Endothelial cell of umbilical vein (primary cell): ENCODE data around the gene PPIL1. TPM values are rescaled to one million over a fixed set of nuclear protein-coding genes. Genes with fewer than 3 reads are reported as not detected.

Source experiments
- BruUV-seq: library from RNA; stranded (reverse); fragments of 400-500 nt; replicated peaks from 2 replicates; lab custom pipeline; 2021; lab: Mats Ljungman, UMichigan
- CTCF ChIA-PET: fragments of 300-600, 350-600 bp; sonication (Branson Sonifier 250); formaldehyde crosslinking; loops from one replicate; lab custom pipeline; 2021; ENCODE audit warnings: antibody characterized with exemption, inconsistent platforms; lab: Charles Lee
- POLR2A ChIA-PET: fragments of 300-600, 350-600 bp; sonication (Branson Sonifier 250); formaldehyde crosslinking; loops from one replicate; lab custom pipeline; 2021; ENCODE audit warnings: antibody characterized with exemption, inconsistent platforms; lab: Charles Lee
- DNase-seq: peaks from one replicate; pipeline ENCODE4 v3.0.0-alpha.2; 2011; ENCODE audit warnings: low read depth, low spot score
- FAIRE-seq: peaks from 2 replicates; lab custom pipeline; 2011; peaks lifted over from hg19 to GRCh38; lab: Jason Lieb, UNC
- H2AFZ ChIP-seq: 2 replicates; pipeline ENCODE4 v1.6.0; 2012; ENCODE audit warnings: low read depth, low read length, control low read depth, inconsistent platforms
- H3K27ac ChIP-seq: 2 replicates; pipeline ENCODE4 v1.5.1; 2011; ENCODE audit warnings: low read depth, mild to moderate bottlenecking, control low read depth, low read length, moderate library complexity; ENCODE audit not compliant: insufficient read depth
- H3K27me3 ChIP-seq, 2 experiments: 2 replicates each; pipeline versions ENCODE4 v1.6.0 to v1.6.1; 2011; ENCODE audit warnings: low read length in 2 of 2, mixed read lengths in 1 of 2; ENCODE audit not compliant: control insufficient read depth in 2 of 2, insufficient read depth in 2 of 2
- H3K36me3 ChIP-seq, 2 experiments: 2 replicates in 1 of 2; 3 replicates in 1 of 2; pipeline ENCODE4 v1.5.1; 2011; ENCODE audit warnings: low read length in 2 of 2, mild to moderate bottlenecking in 1 of 2, moderate library complexity in 1 of 2; ENCODE audit not compliant: control insufficient read depth in 2 of 2, insufficient read depth in 2 of 2; ENCODE audit errors: extremely low read depth in 1 of 2
- H3K4me1 ChIP-seq: 3 replicates; pipeline ENCODE4 v1.5.1; 2011; ENCODE audit warnings: mild to moderate bottlenecking, low read length; ENCODE audit not compliant: control insufficient read depth, insufficient read depth; ENCODE audit errors: extremely low read depth
- H3K4me2 ChIP-seq: 2 replicates; pipeline ENCODE4 v1.6.1; 2011; ENCODE audit warnings: low read length, control low read depth, mixed read lengths; ENCODE audit not compliant: insufficient read depth
- H3K4me3 ChIP-seq, 3 experiments: fragments of 200-600 bp in 1 of 3; sonication (generic), shearing (Covaris generic) in 1 of 3; replicated peaks in 1 of 3; 2 replicates each; pipeline ENCODE4 v1.5.1; 2011 to 2016; ENCODE audit warnings: control low read depth in 3 of 3, low read length in 3 of 3, mild to moderate bottlenecking in 2 of 3, inconsistent platforms in 1 of 3, low read depth in 1 of 3, moderate library complexity in 1 of 3; ENCODE audit not compliant: insufficient read depth in 1 of 3
- H3K79me2 ChIP-seq: 2 replicates; pipeline ENCODE4 v1.6.0; 2012; ENCODE audit warnings: low read length, inconsistent platforms; ENCODE audit not compliant: control insufficient read depth, insufficient read depth
- H3K9ac ChIP-seq: replicated peaks from 2 replicates; pipeline ENCODE3; 2011; ENCODE audit warnings: low read length, control low read depth; ENCODE audit not compliant: insufficient read depth; ENCODE audit errors: extremely low read depth
- H3K9me1 ChIP-seq: replicated peaks from 3 replicates; pipeline ENCODE4 v1.6.0; 2011; ENCODE audit warnings: mild to moderate bottlenecking, low read length; ENCODE audit not compliant: control insufficient read depth, insufficient read depth; ENCODE audit errors: extremely low read depth
- H3K9me3 ChIP-seq: replicated peaks from 2 replicates; pipeline ENCODE4 v1.5.1; 2012; ENCODE audit warnings: low read length, inconsistent platforms; ENCODE audit not compliant: control insufficient read depth, insufficient read depth
- H4K20me1 ChIP-seq: replicated peaks from 2 replicates; pipeline ENCODE3; 2011; ENCODE audit warnings: mild to moderate bottlenecking, low read length; ENCODE audit not compliant: control insufficient read depth, insufficient read depth; ENCODE audit errors: extremely low read depth
- CTCF ChIP-seq, 2 donors: IDR thresholded peaks; 1 replicate in 1 of 2; 2 replicates in 1 of 2; pipeline ENCODE4 v1.5.1; 2011; ENCODE audit warnings: low read length in 2 of 2, mild to moderate bottlenecking in 2 of 2, moderate library complexity in 2 of 2, control low read depth in 1 of 2, inconsistent platforms in 1 of 2, low read depth in 1 of 2; ENCODE audit not compliant: insufficient read depth in 1 of 2; ENCODE audit errors: extremely low read depth in 1 of 2
- EZH2 ChIP-seq: IDR thresholded peaks from 2 replicates; pipeline ENCODE4 v1.6.1; 2012; ENCODE audit warnings: borderline replicate concordance, low read depth, mild to moderate bottlenecking, moderate library complexity, low read length, inconsistent platforms; ENCODE audit not compliant: severe bottlenecking
- GATA2 ChIP-seq: IDR thresholded peaks from 2 replicates; pipeline ENCODE4 v1.7.0; 2011; ENCODE audit warnings: low read depth, mild to moderate bottlenecking, moderate library complexity, mixed read lengths, low read length; ENCODE audit not compliant: insufficient read length, insufficient read depth
- POLR2A ChIP-seq: IDR thresholded peaks from 2 replicates; pipeline ENCODE4 v1.6.1; 2012; ENCODE audit warnings: low read depth, mild to moderate bottlenecking, control low read depth, low read length
- POLR2AphosphoS5 ChIP-seq: IDR thresholded peaks from 2 replicates; pipeline ENCODE4 v1.6.1; 2012; ENCODE audit warnings: low read depth, mild to moderate bottlenecking, control low read depth, low read length, moderate library complexity; ENCODE audit not compliant: insufficient read depth
- dilution Hi-C: fragments of 300-500 bp; cut with MboI; formaldehyde crosslinking; loops from one replicate; pipeline ENCODE4 v1.15.0; 2019; ENCODE audit warnings: low sequenced_read_pairs; ENCODE audit not compliant: extremely low pct_ligation_motif_present
- intact Hi-C: fragments of 100-400 bp; cut with micrococcal nuclease; formaldehyde crosslinking; loops from one replicate; pipeline ENCODE4 v1.10.0; 2022
- polyA plus RNA-seq, 4 experiments: library from polyadenylated mRNA; depleted of rRNA in 3 of 4; stranded (reverse) in 3 of 4; unstranded in 1 of 4; fragments of >200 nt; gene quantifications; 2 replicates each; pipeline versions ENCODE4 v1.2.1 to v1.2.3, GENCODE V29; 2011 to 2012; ENCODE audit warnings: missing spikeins in 1 of 4
- total RNA-seq: library from RNA; stranded (reverse); gene quantifications from 2 replicates; pipeline ENCODE4 v1.2.3, GENCODE V29; 2021
- TF ChIP-seq, protein P1 (sequence below): IDR thresholded peaks from 2 replicates; pipeline ENCODE4 v1.6.1; 2011; ENCODE audit not compliant: insufficient read depth, insufficient read length

Gene PPIL1
- total and polyA plus RNA-seq, 2 donors (not counting 3 experiments of a cell fraction or from before 2014, with no cell fraction given), result 28.6 to 35.6 TPM

GRCh38 chr6:36904851-36905393, 30.3 kb upstream of the PPIL1 start:
- Histone ChIP-seq H3K9ac (no peak overlapping the region), H3K36me3 (peaks cover 6 to 8% of the 10 kb centered on the region in 2 experiments), H3K9me3 (no peaks in the 10 kb centered on the region), H3K4me1 (peaks cover 5% of the 10 kb centered on the region), H3K27ac (no peak overlapping the region), H2AFZ (no peak overlapping the region), H4K20me1 (no peaks in the 10 kb centered on the region), H3K4me2 (no peak overlapping the region), H3K9me1 (no peaks in the 10 kb centered on the region), H3K79me2 (no peaks in the 10 kb centered on the region), H3K27me3 (no peaks in the 10 kb centered on the region), H3K4me3 (no peak overlapping the region)
- BruUV-seq, result no TSS peak
- CTCF ChIA-PET, result interaction anchor here (1.7 to 3.9 kb wide), 2 partner anchors 9 to 113 kb away, joined by 9 to 13 read pairs; no protein-coding TSS in a partner anchor
- TF ChIP-seq EZH2 (no peak), POLR2AphosphoS5 (no peak), POLR2A (no peak), GATA2 (no peak), CTCF (IDR thresholded peaks at IDR 0.05; ENCODE audit: extremely low read depth in 1 of 2, insufficient read depth in 1 of 2, low read depth in 1 of 2, low read length in 2 of 2) (no peak)
- TF ChIP-seq, protein P1, sequence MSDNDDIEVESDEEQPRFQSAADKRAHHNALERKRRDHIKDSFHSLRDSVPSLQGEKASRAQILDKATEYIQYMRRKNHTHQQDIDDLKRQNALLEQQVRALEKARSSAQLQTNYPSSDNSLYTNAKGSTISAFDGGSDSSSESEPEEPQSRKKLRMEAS, result no peak
- DNase-seq (no peak), FAIRE-seq (no peak)
- POLR2A ChIA-PET, result no interaction called here
- intact Hi-C loops (no loop called here), dilution Hi-C loops (no loop called here)
